ENCODE measurements around the gene TMEM86B. TPM values are rescaled to one million over a fixed set of nuclear protein-coding genes. Genes with fewer than 3 reads are reported as not detected.

Gene TMEM86B
- total RNA-seq, 1 donor from 2014 or later = 0.53 TPM

GRCh38 chr19:55259540-55260210 lies 31.1 kb upstream of the TMEM86B start:
- Histone ChIP-seq H3K4me3 (ENCODE audit: low read depth, low read length) (peak overlapping the region; percentile 37), H3K27me3 (ENCODE audit: control insufficient read depth, insufficient read depth, low read length) (no peaks in the 10 kb centered on the region), H3K36me3 (ENCODE audit: control insufficient read depth, insufficient read depth, low read length) (peaks cover 3% of the 10 kb centered on the region)
- no peak for FAIRE-seq
- no peak for TF ChIP-seq CTCF (IDR thresholded peaks at IDR 0.05; ENCODE audit: insufficient read depth, low read length, severe bottlenecking)
- no peak for DNase-seq (ENCODE audit: low read depth)

- FAIRE-seq (no peak), DNase-seq (ENCODE audit: low read depth) (peak; percentile 96)
- TF ChIP-seq CTCF (IDR thresholded peaks at IDR 0.05; ENCODE audit: insufficient read depth, low read length, severe bottlenecking) = no peak
Observed at GRCh38 chr19:55258828-55259539, 30.4 kb upstream of the TMEM86B start, which contains the start of gene PPP6R1. Gene PPP6R1 (minus strand): TSS chr19:55259017. CDS start chr19:55247103, 11,914 bp downstream.

GRCh38 chr19:55258476-55258827 lies 29.9 kb upstream of the TMEM86B start:
- no peak for FAIRE-seq
- no peak for DNase-seq (ENCODE audit: low read depth)
- peaks cover 6% of the 10 kb centered on the region for H3K36me3 ChIP-seq (ENCODE audit: control insufficient read depth, insufficient read depth, low read length)
- no peak for TF ChIP-seq CTCF (IDR thresholded peaks at IDR 0.05; ENCODE audit: insufficient read depth, low read length, severe bottlenecking)
- peak overlapping the region; percentile 88 for H3K4me3 ChIP-seq (ENCODE audit: low read depth, low read length)
- H3K27me3 ChIP-seq (ENCODE audit: control insufficient read depth, insufficient read depth, low read length) = no peaks in the 10 kb centered on the region

More at GRCh38 chr19:55258828-55259539, 30.4 kb upstream of the TMEM86B start, which contains the start of gene PPP6R1:
- Histone ChIP-seq H3K36me3 (ENCODE audit: control insufficient read depth, insufficient read depth, low read length) (peaks cover 4% of the 10 kb centered on the region), H3K27me3 (ENCODE audit: control insufficient read depth, insufficient read depth, low read length) (no peaks in the 10 kb centered on the region), H3K4me3 (ENCODE audit: low read depth, low read length) (peak within 1 kb of the TSS; percentile 88)

GRCh38 chr19:55257461-55258420 lies 29.2 kb upstream of the TMEM86B start:
- Histone ChIP-seq H3K27me3 (ENCODE audit: control insufficient read depth, insufficient read depth, low read length) (no peaks in the 10 kb centered on the region), H3K4me3 (ENCODE audit: low read depth, low read length) (peak overlapping the region; percentile 88), H3K36me3 (ENCODE audit: control insufficient read depth, insufficient read depth, low read length) (peaks cover 5% of the 10 kb centered on the region)
- DNase-seq (ENCODE audit: low read depth) (no peak), FAIRE-seq (no peak)
- TF ChIP-seq CTCF (IDR thresholded peaks at IDR 0.05; ENCODE audit: insufficient read depth, low read length, severe bottlenecking) = no peak

- FAIRE-seq (no peak), DNase-seq (ENCODE audit: low read depth) (no peak)
- H3K4me3 ChIP-seq (ENCODE audit: low read depth, low read length) = peak overlapping the region; percentile 88
- no peak for TF ChIP-seq CTCF (IDR thresholded peaks at IDR 0.05; ENCODE audit: insufficient read depth, low read length, severe bottlenecking)
- H3K36me3 ChIP-seq (ENCODE audit: control insufficient read depth, insufficient read depth, low read length) = peaks cover 5% of the 10 kb centered on the region
- H3K27me3 ChIP-seq (ENCODE audit: control insufficient read depth, insufficient read depth, low read length) = no peaks in the 10 kb centered on the region
Observed at GRCh38 chr19:55256562-55257460, 28.2 kb upstream of the TMEM86B start.
